HG03280 (cell line): ENCODE results near the gene ANGPTL2.
"Not testable (repeated sequence)": the region's sequence is repeated elsewhere in the genome, so short reads cannot be mapped to it uniquely, and the experiment has no call there.

Experiments
- ATAC-seq: cut with Tn5 transposase; IDR thresholded peaks from one replicate; pipeline ENCODE4 v1.9.1; 2021; ENCODE audit warnings: mild to moderate bottlenecking, moderate library complexity; ENCODE audit not compliant: unreplicated experiment

The ANGPTL2 gene

DNA sequence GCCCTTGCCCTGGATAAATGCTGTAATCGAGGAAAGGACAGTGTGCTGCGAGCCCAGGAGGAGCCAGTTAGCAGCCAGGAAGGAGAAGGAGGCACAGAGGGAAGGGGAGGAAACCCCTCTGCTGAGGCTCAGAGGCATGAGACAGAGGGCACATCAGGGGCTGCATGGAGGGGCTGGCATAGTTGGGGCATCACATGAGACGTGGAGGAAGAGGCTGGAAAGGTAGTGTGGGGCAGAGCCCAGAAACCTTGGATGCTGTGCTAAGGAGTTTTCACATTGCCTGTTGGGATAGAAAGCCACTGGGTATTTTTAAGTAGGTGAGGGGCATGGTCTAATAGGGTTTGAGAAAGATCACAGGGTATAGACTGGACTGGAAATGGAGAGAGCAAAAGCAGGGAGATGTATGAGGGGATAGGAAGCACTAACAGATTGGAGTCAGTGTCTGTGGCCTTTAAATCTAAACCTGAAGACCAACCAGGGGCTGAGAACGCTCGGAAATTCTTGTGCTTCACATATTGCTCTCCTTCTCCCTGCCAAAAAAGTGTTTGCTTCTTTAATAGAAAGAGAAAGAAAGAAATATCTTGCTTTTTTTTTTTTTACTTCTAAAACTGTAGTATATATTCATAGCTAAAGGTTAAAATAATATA is 33.0 kb upstream of the ANGPTL2 start:
- no peak for ATAC-seq

GRCh38 chr9:127154390-127155191 is 32.2 kb upstream of the ANGPTL2 start:
- ATAC-seq = no peak

DNA sequence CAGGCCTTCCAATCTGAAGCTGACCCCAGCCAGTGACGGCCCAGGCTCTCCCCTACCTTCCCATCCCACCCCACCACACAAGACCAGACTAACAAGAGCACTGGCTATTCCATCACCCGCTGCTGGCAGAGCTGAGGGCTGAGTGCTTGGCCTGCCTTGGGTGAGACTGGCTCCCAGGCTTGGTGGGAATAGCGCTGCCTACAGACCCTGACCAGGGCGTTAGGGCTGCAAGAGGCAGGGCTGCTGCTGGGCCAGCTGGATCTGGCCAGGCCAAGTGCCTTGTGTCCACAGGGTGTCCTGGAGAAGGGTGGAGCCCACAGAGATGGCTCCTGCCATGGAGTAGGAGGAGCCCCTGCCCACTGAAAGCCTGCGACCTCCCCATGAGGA is 31.6 kb upstream of the ANGPTL2 start:
- no peak for ATAC-seq

- ATAC-seq = no peak
These were observed 31.1 kb upstream of the ANGPTL2 start for GRCh38 chr9:127153501-127153900.

- no peak for ATAC-seq
These were observed 27.3 kb upstream of the ANGPTL2 start for GRCh38 chr9:127149463-127150390.

GRCh38 chr9:127149010-127149409 is 26.6 kb upstream of the ANGPTL2 start:
- ATAC-seq = no peak

DNA sequence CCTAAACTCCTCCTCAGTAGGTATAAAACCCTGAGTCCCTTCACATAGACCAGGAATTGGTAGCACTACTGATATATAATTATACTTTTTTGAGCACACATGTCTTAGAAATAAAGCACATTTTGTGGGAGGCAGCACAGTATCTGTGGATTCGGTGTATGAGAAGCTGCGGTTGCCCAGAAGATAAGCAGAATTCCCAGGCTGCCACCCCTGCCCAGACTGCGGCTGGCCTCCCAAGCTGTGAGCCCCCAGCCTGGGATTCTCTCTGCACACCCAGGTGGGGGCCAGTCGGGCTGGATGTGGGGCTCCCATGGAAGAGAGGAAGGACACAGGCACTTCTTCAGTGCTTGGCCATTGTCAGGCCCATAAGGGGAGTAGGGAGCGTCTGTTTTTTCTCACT is 25.6 kb upstream of the ANGPTL2 start:
- ATAC-seq = no peak

- ATAC-seq = no peak
These were observed 24.8 kb upstream of the ANGPTL2 start for GRCh38 chr9:127147251-127147650.

DNA sequence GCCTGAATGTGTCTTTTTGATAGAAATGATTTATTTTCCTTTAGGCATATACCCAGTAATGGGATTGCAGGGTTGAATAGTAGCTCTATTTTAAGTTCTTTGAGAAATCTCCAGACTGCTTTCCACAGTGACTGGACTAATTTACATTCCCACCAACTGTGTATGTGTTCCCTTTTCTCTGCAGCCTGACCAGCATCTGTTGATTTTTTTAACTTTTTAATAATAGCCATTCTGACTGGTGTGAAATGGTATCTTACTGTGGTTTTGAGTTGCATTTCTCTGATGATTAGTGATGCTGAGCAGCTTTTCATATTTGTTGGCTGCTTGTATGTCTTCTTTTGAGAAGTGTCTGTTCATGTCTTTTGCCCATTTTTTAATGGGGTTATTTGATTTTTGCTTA is 24.4 kb upstream of the ANGPTL2 start:
- not testable (repeated sequence) for ATAC-seq

DNA sequence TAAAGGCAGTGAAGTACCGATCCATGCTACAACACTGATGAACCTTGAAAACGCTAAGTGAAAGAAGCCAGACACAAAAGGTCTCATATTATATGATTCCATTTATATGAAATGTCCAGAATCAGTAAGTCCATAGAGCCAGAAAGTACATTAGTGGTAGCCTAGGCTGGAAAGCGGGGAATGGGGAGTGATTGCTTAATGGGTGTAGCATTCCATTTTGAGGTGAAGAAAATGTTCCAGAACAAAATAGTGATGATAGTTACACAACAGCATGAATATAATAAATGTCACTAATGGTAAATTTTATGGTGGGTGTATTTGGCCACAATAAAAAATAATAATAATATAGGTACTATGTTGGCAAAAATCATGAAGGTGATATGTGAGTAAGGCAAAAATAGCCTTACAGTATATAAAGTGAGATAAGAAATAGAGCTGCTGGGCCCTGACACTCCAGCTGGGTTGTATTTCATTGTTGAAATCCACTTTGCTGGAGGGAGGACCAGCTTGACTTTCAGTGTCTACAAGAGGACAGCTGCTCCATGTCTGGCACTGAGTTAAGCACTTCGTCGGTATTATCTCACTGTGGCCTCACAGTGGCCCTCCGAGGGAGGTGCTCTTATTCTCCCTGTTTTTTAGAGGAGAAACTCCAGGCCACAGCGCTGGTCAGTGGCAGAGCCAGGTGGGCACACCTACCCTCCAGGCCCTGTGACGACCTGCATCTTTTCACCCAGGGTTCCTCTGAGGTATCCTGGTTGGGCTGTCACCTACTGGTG is 22.4 kb upstream of the ANGPTL2 start:
- no peak for ATAC-seq

DNA sequence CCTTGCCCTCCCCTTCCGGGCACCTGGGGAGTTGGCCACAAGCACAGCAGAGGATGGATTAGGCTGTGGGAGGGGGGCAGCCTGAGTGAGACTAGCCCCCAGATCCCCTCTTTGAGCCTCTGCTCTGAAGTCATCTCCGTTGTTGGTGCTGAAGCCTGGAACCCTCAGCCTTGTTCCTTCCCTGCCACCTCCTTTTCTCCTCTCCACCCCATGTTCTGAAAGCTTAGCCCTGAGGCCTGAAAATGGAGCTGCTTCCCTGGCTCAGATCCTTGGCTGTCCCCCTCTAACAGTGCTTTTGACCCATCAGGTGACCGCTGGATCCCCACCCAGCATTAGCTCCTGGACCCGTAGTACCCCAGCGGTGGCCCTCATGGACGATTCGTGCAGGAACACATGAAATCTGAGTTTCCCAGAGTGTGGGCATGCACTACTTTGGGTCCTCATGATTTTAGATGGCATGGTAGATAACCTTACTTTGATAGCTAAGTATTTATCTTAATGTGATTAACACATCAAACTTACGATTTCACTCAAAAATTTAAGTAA is 21.6 kb upstream of the ANGPTL2 start:
- ATAC-seq = no peak

DNA sequence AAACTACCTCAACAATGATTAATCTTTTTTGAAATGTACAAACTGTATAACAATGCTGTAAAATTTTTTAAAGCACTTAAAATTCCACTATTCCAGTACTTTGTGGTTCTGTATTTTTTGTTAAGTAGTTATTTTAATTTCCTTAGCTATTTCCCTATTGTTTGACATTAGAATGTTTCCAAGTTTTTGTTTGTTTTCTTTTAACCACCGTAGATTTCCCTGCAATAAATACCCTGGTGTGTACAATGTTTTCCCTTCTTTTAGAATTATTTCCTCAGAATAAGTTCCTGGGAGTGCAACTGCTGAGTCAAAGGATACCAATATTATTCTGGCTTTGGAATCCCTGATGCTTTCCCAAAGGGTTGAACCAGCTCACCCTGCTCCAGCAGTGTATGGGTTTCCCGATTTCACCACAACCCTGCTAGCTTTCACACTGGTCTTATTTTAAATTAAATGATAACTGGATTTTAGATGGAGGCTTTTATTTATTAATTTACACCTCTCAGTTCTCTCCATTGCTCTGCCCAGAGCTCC is 20.6 kb upstream of the ANGPTL2 start:
- ATAC-seq = no peak

- ATAC-seq = no peak
These were observed 19.9 kb upstream of the ANGPTL2 start for GRCh38 chr9:127142291-127142690.

- no peak for ATAC-seq
These were observed 18.6 kb upstream of the ANGPTL2 start for GRCh38 chr9:127140842-127141675.

- no peak for ATAC-seq
These were observed 17.7 kb upstream of the ANGPTL2 start for GRCh38 chr9:127140181-127140580.

DNA sequence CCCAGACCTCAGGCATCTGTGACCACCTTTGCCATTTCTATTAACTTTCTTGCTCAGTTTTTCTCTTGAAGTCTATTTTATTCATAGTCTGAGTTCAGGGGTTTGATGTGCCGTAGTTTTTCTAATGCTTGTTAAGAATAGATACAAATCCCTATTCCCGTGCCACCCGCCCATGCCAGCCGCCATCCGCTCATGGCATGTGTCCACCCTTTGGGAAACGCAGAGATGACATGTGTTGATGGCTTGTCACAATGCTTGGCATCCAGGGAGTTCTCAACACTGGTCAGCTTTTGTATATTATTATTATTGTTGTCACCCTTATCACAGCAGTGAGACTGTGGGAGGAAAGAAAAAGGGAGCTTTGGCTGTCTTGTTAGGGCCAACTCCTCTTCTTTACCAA is 17.3 kb upstream of the ANGPTL2 start:
- no peak for ATAC-seq

DNA sequence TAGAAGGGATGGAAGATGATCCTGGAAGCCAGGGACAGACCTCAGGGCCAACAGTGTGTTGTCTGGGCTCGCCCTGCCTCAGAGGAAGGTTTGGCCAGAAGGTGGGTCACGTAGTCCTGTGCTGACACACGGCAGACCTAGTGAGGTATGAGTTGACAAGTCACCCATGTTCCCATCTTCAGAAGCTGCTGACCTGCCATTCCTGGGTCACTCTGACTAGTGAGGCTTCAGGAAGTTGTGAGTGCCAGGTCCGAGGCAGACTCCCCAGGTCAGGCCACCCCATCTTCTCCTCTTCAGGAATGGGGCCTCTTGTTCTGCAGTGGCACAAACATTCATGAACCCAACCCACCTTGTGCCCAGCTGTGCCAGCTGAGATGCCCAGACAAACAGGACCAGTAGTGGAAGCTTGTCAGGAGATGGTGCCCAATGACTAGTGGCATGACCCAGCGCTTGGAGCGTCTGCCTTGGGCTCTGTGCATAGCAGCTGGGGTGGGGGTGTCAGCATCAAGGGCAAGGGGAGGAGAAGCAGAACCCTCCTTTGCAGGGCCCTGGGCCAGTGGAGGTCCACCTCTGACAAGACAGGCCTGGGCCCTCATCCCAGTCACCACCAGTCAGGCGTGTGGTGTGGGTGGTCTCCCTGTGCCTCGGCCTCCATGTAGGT is 16.8 kb upstream of the ANGPTL2 start:
- ATAC-seq = no peak

- no peak for ATAC-seq
These were observed 16.0 kb upstream of the ANGPTL2 start for GRCh38 chr9:127138444-127138843.
